NCI-H82 (cell line): ENCODE results near the gene ZP1.
A peak's percentile ranks its signal among the peaks of the same experiment; 100 is the strongest.

Experiments used
- DNase-seq: peaks from one replicate; lab custom pipeline; 2025; lab: John Stamatoyannopoulos, UW

The ZP1 gene

DNA sequence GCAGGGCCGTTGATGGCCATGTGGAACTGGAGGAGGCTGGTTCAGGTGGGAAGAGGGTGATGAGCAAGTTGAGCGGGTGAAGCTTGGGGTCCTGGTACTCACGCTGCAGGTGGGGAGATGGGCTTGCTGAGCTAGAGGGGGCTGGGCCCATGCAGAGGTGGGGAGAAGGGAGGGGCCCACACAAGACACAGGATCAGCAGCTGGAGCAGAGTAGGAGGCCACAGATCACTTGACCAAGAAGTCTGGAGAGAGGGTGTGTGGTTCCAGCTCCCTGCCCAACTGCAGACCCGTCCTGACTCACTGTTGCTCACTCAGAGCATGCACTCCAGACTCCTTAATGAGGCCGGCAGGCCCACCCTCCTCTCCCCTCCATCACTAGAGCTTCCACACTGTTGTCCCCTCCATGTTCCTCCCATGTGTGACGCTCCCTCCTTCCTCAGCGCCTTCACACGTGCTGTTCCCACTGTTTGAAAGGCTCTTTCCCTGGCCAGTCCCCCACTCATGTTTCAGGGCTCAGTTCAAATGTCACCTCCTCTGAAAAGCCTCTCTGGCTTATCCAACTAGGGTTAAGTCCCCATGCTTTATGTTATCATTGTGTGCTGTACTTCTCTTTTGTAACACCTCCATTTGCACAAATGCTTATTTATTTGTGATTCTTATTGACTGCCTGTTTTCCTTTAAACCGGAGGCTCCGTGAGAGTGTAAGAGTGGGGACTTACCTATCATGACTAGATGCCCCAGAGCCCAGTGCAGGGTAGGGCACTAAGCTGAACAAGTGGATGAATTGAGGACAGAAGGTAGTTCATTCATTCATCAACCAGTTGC is 23.1 kb upstream of the ZP1 start:
- no peak for DNase-seq

DNA sequence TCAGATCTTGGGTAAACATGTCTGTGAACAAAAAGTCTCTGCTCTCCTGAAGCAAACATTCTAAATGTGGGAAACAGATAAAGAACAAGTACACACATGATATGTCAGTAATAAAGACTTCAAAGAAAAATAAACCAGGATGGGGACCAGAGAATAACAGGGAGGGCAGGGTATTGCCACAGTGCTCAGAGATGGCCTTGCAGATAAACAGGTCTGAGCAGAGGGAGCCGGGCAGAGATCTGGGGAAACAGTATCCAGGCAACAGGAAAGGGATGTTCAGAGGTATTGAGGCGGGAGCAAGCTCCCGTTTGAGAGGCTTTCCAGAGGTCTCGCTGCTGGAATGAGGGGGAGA is 22.5 kb upstream of the ZP1 start:
- DNase-seq = no peak

DNA sequence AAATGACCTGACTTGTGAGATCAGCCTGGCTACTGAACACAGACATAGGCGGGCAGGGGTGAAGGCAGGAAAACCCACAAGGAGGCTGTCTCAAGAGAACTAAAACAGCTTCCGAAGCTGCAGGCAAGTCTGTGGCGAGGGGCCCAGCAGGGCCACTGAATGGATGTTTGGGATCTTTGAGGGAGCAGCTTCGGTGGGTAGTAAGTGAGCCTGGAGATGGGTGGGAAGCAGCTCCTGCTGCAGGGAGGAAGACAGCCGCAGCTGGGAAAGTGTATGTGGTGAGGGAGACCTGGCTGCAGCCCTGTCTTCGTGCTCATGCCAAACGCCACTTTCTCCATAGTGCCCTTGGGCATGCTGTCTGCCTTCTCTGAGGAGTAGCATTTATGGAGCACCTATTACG is 22.0 kb upstream of the ZP1 start:
- no peak for DNase-seq

DNA sequence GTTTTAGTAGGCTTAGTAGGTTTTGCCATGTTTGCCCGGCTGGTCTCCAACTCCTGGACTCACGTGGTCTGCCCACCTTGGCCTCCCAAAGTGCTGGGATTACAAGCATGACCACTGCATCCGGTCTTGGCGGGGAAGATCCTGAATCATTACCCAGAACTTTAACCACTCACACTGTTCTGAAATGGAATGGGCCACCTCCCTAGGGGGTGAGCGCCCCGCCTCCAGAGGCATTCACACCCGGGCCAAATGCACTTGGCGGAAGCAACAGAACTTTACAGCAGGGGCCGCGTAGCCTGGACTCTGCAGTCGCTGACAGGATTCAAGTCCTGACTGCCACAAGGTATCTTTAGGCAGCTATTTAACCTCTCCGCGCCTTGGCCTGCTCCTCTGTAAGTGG is 20.1 kb upstream of the ZP1 start:
- DNase-seq = no peak

DNA sequence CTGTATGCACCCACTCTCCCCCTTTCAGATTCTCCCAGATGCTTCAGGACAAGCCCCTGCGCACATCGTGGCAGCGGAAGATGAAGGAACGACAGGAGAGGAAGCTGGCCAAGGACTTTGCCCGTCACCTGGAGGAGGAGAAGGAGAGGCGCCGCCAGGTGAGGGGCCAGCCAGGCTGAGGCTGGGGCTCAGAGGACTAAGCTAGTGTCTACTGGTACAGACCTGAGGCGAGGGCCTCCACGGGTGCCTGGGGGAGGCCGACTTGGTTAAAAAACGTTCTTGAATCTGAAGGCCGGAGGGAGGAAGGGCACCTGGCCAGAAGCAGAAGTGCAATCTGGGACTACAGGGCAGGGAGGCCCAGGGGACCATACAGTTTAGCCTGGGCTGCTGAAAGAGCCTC is 19.4 kb upstream of the ZP1 start:
- DNase-seq = no peak

DNA sequence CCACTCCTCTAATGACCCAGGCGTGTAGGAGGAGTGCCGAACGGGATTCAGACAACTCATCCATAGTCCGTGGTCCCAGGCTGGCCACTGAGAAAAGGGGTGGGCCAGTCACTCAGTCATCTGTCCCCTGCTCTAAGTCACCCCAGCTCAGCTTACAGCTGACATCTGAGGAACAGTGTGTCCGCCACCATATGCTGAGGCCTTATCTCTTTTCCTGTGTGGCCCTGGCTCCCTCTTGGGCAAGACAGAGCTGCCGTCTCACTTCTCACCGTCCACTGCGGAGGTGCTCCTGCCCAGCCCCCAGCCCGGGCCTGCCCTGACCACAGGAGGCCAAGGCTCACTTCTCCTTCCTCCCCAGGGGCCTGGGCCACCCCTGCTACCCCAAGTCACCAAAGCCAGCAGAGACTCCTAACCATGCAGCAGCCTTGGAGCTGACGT is 18.6 kb upstream of the ZP1 start:
- no peak for DNase-seq

DNA sequence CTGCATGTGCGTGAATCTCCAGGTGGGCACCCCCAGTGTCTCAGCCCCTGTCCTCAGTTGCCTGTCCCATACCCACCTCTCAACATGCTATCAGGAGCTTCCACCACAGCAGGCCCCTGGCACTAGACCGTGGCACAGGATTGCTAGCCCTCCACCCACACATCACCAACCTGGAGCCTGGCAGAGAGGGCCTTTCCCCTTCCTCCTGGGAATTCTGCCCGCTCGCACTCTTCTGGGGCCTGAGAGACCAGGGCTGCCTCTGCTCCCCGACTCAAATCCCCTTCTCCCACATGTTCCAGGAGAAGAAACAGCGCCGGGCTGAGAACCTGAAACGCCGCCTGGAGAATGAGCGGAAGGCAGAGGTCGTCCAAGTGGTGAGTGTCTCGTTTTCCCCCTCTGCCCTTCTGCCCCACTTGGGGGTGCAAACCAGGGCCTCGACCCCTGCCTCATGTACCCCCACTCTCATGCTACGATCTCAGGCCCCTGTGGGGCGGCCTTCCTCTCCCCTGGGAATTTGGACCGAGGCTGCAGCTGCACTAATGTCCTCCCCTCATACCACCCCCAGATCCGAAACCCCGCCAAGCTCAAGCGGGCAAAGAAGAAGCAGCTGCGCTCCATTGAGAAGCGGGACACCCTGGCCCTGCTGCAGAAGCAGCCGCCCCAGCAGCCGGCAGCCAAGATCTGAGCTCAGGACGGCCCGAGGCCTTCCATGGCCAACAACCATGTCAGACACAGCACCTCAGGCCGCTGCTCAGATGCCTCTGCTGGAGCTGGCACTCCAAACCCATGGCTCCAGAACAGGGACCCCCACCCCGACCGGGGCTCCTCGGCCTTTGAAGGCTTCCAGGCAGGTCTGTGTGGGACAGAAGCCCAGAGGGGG is 17.5 kb upstream of the ZP1 start:
- DNase-seq = no peak

DNA sequence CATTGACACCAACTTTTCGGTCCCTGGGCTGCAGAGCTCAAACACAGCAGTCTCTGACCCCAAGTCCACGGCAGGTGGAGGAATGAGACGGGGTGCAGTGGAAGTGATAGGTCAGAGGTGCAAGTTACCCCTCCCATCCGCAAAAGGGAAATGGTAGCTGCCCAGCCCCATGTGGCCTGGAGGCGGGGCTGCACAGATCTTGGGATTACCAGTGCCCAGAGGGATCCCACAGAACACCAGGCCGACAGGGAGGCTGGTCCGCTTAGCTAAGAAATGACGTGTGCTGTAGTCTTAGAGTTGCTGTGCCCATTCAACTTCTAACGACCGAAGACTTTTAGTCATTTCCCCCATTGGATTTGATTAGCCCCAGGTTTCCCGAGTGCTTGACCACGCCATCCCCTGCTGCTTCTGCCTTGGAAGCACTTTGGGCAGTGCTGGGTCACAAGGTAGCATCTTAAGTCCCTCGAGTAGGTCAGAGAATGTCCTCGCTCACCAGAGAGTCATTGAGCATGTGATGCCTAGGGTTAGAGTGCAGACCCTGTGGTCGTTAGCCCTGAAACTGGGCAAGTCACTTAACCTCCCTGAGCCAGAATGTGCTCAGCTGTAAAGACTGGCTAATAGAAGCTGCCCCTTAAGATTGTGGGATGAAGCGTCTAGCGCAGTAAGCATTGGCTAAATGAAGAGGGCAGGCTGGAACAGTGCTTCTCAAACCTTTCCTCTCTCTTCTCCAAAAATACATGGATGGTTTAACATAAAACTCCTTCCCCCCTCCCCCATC is 15.8 kb upstream of the ZP1 start:
- no peak for DNase-seq

DNA sequence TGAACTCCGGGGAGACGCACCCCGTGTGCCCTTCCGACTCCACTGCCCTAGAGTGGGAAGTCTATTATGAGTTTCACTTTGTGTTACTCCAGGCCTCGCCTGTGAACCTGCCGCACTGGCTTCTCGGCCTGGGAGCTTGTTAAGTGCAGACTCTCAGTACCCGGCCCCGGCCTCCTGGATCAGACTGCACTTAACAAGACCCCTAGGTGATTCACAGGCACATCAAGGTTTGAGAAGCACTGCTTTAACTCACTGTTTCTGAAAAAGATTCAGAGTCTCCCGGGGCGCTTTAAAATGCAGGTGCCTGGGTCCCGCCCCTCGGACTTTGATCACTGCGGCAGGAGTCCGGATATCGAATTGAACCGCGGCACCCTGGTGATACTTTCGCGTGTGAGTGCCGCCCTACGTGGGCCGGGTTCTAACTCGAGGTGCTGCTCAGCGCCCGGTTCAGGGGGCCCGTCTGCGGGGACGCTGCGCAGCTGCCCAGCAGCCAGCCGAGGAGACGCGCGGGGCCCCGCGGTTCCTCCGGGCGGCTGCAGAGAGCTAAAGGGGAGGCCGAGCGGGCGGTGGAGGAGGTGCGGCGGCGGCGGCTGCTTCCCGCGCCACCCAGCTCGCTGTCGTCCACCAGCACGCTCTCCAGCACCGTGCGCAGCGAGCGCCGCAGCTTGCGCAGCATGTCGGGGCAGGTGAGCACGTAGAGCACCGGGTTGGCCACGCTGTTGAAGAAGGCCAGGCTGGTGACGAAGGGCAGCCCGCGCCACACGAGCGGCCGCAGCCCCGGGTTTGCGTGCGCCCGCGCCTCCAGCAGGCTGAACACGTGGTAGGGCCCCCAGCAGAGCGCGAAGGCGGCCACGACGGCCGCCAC is 15.0 kb upstream of the ZP1 start:
- DNase-seq = no peak

DNA sequence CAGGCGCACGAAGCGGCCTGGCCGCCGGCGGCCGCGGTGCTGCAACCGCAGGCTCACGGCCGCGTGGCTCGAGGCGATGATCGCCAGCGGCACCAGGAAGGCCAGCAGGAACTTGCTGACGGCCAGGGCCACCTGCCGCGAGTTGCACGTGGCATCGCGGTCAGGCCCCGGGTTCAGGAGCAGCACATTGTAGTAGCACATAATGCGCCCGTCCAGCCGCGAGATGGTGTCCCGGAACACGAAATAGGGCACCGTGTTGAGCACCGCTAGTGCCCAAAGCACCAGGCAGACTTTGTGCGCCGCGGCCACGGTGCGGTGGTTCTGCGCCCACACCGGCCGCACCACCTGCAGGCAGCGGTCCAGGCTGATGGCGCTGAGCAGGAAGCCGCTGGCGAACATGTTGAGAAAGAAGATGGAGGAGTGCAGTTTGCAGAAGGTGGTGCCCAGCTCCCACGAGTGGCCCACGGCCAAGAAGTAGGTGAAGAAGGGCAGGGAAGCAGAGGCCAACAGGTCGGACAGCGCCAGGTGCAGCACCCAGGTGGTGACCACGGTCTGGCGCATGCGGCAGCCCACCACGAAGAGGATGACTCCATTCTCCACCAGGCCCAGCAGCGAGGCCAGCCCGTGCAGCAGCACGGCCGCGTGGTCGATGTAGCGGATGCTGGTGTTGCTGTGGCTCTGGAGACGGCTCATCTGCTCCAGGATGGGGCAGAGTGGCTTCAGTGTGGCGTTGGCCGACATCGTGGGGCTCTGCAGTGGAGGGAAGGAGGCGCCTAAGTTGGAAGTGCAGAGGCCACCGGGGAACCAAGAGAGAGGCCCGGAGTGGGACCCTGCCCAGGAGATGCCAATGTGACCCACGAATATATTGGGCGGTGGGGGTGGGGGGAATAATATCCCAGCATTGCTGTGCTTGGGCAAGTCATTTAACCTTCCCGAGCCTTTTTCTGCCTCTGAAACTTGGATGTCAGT is 14.1 kb upstream of the ZP1 start:
- DNase-seq = no peak

DNA sequence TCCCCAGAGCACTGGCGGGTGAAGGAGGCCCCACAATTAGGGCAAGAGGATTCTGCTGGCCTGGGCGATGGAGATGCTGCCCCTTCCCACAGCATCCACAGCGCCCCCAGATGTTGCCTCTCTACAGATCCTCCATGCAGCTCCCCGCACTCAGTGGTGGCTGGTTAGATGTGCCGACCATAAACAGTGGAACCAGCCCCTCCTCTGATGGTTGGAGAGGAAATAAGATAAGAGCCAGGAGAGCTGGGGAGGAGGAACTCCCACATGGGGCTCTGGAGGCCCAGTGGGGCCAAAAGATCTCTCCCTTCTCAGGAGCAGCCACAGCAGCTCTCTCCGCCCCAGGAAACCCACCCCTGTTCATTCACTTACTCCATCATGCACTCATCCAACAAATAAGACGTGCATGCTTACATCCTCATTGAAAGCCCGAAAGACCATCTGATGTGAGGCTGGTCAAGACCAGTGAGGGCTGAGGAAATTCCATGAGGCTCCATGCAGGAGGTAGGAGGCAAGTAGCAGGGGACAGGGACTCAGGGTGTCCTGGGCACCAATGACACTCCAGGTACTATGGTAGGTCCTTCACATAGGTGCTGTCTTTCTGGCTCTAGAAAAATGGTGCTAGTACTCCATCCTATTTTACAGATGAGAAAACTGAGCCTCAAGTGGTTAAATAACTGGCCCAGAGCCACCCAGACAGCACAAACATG is 13.0 kb upstream of the ZP1 start:
- no peak for DNase-seq

DNA sequence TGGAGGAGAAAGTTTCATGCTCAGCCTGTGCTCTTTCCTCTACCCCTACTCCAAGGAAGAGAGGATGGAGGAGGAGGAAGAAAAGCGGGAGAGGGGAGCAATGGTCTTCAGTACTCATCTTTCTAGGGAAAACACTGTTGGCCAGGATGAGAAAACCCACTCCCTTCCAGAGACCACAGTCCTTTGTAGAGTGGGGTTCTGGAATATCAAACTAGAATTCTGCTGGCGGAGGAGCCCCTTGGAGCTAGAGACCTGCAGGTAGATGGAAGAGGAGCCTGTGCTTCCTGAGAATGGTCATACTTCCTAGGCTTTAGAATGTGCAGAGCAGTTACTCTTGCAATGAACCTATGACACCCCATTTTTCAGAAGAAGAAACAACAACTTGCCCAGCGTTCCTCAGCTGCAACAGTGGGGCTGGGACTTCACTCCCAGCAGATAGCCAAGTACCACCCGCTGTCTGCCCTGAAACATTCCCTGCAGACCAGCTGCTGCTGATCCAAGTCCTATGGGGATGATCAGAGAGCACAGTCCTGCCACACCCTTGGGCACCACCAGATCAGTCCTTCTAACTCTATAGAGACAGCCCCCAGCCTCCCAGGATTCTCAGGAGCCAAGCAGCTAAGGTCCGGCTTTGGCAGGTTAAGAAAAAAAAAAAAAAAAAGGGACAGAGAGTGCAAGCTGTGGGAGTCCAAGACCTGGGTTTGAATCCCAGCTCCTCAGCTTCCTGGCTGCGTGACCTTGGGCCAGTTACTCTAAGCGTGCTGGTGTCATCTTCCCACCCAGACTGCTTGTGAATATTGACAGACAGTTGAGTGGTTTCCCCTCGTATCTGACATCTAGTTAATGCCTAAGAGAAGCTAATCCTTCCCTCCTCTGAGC is 12.3 kb upstream of the ZP1 start:
- peak; percentile 23 for DNase-seq

DNA sequence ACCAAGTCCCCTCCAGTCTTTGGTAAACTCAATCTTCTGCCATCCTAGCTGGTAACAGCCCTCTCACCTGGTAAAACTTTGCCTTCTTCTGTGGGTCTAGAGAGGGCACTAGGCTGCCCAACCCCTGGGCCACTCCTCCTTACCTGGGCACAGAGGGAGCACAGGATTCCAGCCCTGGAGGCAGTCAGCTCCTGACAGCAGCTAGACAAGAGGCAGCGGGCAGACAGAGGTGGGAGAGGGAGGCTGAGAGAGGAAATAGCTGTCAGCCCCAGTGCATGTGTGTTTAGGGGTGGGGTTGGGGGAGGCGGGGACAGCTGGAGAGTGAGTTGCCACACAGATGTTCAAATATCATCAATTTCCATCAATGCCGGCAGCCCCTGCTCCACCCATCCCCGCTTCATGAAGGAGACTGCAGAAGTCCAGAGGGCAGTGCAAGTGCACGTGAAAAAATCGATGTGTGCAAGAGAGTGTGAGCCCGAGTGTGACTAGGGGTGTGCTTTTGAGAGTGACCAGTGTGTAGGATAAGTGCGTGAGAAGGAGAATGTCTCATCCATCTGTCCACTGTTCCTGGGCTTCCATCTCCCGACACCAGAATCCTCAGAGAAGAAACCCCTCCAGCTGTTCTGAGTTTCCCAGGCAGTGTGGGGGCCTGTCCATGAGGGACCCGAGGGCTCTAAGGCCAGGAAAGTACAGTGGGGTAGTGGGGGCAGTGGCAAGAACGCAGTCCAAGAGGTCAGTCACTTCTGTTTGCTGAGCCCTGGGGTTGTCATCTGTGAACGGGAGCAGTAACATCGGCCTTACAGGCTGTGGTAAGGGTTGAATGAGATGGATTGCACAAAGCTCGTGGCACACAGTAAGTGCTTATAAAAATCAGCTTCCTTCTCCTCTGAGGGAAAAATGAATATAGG is 11.4 kb upstream of the ZP1 start, which contains the start of gene PTGDR2:
PTGDR2 (minus strand) TSS at position 225 of the 908 bp plus-strand sequence. CDS start 2,228 bp downstream, outside the sequence.
- DNase-seq = no peak

DNA sequence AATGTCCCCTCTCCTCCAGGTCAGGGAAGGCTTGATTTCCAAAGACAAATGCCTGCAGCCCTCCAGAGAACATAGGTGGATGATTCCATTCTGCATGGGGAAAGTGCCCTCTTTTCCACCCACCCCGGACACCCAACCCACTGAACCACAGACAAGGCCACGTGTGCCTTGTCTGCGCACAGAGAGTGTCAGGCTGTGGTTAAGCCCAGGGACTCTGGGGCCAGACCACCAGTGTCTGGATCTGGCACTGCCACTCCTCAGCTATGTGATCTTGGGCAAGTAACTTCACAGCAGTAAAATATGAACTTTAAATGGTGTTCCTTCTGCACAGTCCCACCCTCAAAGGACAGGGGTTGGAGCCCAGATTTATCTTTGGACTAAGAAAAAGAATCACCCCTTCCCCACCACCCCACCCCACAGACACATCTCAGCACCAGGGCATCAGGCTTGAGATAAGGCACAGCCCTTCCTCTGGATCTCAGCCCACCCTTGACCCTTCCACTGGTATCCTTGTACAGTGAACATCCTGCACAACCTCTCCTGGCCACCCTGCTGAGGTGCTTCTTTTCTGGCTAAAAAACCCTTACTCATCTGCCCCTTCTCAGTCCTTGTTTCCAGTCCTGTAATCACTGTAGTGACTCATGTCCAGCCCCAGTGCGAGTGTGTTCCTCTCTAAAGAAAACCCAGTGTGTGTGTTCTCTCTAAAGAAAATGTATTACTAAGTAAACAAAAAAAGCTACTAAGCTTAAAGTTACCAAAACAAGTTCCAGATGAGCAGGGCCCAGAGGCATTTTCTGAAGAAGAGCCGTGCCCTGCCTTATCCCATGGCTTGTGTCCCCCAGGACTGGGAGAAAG is 9.7 kb upstream of the ZP1 start:
- DNase-seq = no peak

DNA sequence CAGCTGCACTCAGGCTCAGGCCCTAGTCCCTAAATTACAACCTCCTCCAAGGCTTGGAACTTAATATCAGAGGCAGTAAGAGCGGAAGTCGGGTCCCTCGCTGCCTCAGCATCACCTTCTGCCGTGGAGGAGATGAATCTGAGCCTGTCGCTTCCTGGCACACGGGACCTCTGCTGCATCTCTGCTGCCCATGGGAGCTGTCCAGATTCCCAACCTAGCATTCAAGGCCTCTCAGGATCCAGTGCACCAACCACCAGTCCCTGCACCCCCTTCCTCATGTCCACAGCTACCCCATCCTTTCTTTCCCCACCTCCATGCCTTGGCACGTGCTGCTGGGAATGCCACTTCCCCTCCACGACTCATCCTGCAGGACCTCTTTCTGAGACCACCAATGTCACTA is 9.1 kb upstream of the ZP1 start:
- DNase-seq = no peak

DNA sequence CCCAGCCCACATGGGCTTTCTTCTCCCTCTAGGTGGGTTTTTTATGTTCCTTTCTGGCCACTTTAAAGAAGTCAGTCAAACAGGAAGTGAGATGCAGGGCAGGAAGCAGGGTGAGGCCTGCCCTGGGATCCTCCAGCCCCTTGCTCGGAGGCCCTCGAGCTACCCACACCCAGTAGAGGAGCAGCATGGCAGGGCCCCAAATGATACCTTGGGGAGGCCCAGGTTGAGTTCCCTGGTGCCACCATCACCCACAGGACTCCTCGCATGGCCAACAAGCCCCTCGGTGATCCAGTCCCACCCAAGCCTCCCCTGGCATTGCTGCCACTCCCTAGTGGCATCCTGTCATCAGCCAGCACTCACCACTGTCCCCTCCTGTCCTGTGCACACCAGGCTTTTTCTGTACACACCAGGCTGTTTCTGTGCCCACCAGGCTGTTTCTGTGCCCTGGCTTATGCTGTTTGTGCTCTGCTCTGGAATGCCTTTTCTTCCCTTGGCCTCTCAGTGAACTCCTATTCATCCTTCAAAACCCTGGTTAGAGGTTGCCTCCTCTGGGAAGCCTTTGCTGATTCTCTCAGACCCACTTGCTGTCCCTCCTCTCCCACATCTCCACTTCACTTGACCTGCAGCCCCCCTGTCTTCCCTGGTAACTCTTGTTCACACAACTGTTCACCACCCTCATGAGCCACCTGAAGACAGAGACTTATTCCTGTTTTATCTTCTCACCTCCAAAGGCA is 8.4 kb upstream of the ZP1 start:
- DNase-seq = no peak
